GM19193 (cell line): ENCODE data around the gene SP1.

Experiments
- POLR2A ChIP-seq: IDR thresholded peaks from 4 replicates; pipeline ENCODE4 v1.6.1; 2011; ENCODE audit not compliant: insufficient read depth, insufficient read length; ENCODE audit errors: extremely low read depth

Gene SP1

DNA sequence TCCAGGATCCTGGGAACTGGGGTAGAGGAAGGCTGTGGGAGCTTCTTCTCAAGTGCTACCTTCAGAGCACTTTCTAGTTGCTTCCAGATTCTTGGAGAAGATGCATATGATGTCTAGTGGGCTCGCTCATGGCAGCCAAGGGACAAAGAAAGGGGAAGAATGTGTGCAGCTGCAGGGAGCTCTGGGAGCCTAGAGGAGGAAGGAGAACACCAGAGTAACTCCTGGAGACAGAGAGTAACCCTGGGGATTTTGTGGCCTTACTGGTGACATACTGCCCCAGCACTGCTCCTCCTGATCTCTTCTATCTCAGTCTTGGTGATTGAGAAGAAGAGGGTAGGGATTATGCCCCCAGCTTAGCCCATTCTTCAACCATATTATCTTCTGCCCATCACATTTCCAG lies 33.5 kb upstream of the SP1 start:
- no peak for TF ChIP-seq POLR2A

DNA sequence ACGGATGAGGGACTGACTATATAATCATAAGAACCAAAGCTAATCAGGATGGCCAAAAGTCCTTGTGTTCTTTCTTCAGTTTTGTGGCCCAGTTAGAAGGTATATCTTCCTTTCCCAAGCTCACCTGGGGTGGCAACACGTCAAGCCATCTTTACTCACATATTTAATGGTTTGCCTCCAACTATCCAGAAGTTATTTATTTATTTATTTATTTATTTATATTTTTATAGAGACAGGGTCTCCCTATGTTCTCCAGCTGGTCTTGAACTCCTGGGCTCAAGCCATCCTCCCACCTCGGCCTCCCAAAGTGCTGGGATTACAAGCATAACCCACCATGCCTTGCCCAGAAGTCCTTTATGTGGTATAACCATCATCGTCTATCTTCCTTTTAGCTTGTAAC lies 32.1 kb upstream of the SP1 start:
- TF ChIP-seq POLR2A: no peak

DNA sequence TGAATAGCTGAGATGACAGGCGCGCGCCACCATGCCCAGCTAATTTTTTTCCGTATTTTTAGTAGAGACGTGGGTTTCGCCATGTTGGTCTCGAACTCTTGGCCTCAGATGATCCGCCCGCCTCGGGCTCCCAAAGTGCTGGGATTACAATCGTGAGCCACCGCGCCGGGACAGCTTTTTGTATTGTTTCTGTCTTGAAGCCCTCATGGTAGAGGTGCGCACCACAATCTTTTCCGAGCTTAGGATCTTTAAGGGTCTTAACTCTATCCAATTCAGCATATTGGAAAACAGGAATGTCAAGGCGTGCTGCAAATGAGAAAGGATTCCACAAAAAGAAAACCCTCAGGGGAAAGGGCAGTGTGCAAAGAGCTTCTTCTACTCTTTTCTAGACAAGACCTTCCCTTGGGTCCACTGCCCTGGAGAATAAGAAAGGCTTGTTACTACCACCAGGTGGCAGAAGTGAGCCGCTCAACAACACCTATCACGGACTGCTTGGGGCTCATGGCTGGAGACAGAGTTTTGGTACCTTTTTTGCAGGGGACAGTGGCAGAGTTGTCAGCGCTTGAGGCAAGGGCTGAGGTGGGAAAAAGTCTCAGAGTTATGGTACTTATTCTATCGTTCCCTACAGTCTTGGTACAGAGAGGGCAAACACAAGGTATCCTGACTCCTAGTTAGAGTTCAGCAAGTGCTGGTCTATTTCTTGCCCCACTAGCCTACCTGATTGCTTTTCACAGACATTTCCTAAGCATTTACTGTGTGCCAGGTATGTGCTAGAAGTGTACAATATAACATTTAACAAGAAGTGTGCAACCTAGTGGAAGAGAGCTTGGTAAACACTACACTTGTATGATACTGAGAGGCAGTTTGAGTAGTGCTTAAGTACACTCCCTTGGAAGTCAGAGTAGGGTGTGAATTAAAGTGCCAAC lies 27.4 kb upstream of the SP1 start:
- TF ChIP-seq POLR2A: no peak

DNA sequence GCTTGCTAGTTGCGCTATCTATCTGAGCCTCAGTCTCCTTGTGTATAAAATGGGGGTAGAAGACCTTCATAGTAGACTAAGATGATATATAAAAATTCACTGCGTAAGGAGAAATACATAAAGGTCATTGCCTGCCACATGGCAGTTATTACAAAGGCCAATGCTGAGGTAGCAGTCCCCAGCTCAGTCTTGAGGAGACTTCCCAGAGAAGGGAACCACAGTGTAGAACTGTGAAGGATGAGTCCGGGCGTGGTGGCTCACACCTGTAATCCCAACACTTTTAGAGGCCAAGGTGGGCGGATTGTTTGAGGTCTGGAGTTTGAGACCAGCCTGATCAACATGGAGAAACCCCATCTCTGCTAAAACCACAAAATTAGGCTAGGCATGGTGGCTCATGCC lies 26.7 kb upstream of the SP1 start:
- TF ChIP-seq POLR2A: no peak

DNA sequence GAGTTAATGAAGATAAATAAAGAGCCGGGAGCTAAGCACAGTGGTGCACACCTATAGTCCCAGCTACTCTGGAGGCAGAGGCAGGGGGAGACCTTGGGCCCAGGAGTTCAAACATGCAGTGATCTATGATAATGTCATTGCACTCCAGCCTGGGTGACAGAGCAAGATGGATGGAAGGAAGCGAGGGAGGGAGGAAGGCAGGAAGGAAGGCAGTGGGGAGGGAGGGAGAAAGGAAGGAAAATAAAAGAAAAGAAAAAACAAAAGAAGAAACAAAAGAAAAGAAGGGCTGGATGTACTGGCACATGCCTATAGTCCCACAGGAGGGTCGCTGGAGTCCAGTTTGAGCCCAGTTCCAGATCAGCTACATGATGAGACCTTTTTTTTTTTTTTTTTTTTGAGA lies 24.9 kb upstream of the SP1 start:
- no peak for TF ChIP-seq POLR2A

GRCh38 chr12:53358836-53359419 lies 21.0 kb upstream of the SP1 start:
- TF ChIP-seq POLR2A: no peak

- TF ChIP-seq POLR2A: no peak
Measured at GRCh38 chr12:53365245-53365904, 14.6 kb upstream of the SP1 start.

GRCh38 chr12:53376747-53377146 lies 3.2 kb upstream of the SP1 start:
- TF ChIP-seq POLR2A: no peak

DNA sequence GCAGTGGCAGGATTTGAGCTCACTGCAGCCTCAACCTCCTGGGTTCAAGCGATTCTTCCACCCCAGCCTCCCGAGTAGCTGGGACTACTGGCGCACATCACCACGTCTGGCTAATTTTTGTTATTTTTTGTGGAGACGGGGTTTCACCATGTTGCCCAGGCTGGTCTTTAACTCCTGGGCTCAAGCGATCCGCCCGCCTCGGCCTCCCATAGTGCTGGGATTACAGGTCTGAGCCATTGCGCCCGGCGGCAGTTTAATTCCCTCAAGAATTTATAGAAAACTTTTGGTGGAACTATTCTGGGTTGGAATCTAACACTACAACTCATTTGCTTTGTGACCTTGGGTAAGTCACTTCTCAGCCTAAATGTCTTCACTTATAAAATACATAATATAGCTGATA lies 1.8 kb upstream of the SP1 start:
- TF ChIP-seq POLR2A: no peak

DNA sequence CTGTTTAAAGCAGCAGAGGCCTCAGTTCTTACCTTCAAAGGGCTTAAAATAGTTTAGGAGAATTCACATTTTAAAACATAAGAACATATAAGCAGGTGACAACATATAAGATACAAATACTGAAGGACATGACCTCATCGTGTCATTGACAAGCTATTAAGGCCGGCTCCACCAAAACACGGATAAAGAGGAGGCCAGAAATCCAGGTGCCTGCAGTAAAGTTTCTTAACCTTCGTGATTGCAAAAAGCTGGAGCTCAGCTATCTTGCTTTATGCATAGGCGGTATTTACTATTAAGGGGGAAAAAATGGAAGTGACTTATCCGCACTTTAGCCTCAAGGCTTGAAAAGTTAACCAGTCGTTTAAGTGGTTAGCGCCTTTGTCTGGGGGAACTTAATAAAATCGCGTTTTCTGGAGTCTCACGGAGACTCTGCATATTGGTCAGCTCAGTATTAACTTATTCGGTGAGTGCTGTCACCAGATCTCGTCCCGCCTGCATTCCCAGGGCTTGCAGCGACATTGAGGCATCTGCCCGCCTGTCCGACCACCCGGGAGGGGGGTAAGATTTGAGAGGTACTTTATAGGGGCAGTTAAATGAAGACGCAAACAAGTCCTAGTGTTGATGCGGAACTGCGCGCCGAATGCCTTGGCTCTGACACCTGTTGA lies 1.1 kb upstream of the SP1 start:
- TF ChIP-seq POLR2A: no peak

GRCh38 chr12:53379389-53380103 lies 430 bp upstream of the SP1 start:
- TF ChIP-seq POLR2A: peak; percentile 98

DNA sequence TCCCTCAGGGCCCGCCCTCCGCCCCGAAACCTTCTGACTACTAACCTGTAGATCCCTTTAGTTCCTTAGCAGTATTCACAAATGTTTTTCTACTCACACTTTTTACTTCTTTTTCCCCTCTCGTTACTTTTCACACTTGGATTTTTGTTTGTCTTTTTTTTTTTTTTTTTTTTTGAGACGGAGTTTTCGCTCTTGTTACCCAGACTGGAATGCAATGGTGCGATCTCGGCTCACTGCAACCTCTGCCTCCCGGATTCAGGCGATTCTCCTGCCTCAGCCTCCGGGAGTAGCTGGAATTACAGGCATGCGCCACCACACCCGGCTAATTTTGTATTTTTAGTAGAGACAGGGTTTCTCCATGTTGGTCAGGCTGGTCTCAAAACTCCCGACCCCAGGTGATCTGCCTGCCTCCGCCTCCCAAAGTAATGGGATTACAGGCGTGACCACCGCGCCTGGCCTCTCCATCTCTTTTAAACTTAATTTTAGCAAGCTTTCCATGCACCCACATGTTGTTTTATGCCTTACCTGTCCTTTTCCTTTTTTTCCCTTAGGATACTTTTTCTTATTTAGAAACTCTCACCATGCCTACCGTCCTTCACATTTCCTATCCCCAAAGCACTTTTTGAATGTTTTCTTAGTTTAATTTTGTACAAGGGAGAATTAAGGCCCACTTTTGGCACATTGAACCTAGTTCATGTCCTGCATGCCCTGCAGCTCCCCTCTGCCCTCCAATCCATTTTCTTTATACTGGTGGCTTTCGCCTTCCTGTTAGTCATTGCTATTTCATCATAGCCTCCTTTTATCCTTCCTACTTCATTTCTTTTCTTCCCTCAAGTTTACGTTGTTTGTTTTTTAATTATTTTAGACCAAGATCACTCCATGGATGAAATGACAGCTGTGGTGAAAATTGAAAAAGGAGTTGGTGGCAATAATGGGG lies 1.1 kb downstream of the SP1 start:
- TF ChIP-seq POLR2A: no peak

- no peak for TF ChIP-seq POLR2A
Measured at GRCh38 chr12:53381731-53382630, 2.0 kb downstream of the SP1 start.

DNA sequence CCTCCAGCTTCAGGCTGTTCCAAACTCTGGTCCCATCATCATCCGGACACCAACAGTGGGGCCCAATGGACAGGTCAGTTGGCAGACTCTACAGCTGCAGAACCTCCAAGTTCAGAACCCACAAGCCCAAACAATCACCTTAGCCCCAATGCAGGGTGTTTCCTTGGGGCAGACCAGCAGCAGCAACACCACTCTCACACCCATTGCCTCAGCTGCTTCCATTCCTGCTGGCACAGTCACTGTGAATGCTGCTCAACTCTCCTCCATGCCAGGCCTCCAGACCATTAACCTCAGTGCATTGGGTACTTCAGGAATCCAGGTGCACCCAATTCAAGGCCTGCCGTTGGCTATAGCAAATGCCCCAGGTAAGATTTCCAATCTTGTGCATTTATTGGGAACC lies 3.3 kb downstream of the SP1 start:
- TF ChIP-seq POLR2A: no peak
